ENCODE data around the gene SUSD2.

DNA sequence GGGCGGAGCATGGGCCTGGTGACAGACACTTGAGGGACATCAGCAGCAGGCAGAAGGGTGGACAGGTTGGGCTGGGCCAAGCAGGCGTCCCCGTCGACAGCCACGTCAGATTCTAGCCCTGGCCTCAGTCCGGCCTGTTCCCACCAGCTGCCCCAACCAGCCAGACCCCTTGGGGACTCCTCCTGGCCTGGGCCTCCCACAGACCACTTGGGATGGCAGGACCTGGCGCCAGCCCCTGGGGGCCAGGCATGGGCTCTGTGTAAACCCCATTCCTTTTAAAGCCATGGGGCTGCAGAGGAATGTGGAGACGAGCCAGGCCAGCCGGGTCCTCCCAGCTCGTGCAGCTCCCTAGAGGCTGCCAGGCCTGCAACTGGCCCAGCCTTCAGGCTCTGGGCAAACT lies 4.7 kb upstream of the SUSD2 start:
- TF ChIP-seq, protein P1, sequence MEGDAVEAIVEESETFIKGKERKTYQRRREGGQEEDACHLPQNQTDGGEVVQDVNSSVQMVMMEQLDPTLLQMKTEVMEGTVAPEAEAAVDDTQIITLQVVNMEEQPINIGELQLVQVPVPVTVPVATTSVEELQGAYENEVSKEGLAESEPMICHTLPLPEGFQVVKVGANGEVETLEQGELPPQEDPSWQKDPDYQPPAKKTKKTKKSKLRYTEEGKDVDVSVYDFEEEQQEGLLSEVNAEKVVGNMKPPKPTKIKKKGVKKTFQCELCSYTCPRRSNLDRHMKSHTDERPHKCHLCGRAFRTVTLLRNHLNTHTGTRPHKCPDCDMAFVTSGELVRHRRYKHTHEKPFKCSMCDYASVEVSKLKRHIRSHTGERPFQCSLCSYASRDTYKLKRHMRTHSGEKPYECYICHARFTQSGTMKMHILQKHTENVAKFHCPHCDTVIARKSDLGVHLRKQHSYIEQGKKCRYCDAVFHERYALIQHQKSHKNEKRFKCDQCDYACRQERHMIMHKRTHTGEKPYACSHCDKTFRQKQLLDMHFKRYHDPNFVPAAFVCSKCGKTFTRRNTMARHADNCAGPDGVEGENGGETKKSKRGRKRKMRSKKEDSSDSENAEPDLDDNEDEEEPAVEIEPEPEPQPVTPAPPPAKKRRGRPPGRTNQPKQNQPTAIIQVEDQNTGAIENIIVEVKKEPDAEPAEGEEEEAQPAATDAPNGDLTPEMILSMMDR (conservative IDR thresholded peaks at IDR 0.05 in 1 of 2, IDR thresholded peaks at IDR 0.05 in 1 of 2; ENCODE audit: low read depth in 1 of 2, low read length in 2 of 2) = no peak
- no peak for TF ChIP-seq EZH2 (IDR thresholded peaks at IDR 0.05; ENCODE audit: low read length, missing control alignments)
